HEK293 (cell line): ENCODE results near the gene PDE3B.
"Not testable (repeated sequence)": the region's sequence is repeated elsewhere in the genome, so short reads cannot be mapped to it uniquely, and the experiment has no call there.

Source experiments
- CTCF ChIA-PET: fragments of 350-600 bp; formaldehyde crosslinking; extraction: SDS; loops from one replicate; lab custom pipeline; 2021; ENCODE audit warnings: antibody characterized with exemption; lab: Yijun Ruan, JAX
- POLR2A ChIA-PET: fragments of 300-600 bp; formaldehyde crosslinking; extraction: SDS; loops from one replicate; lab custom pipeline; 2020; ENCODE audit warnings: antibody characterized with exemption, inconsistent platforms; lab: Yijun Ruan, JAX
- H3K27ac ChIP-seq: fragments of 200-500 bp; sonication (Bioruptor generic); 2 replicates; pipeline ENCODE4 v1.5.1; 2014; ENCODE audit warnings: low read depth, low read length, control low read depth, inconsistent platforms; ENCODE audit errors: extremely low read depth
- H3K36me3 ChIP-seq, 2 experiments: fragments of 200-500 bp in 1 of 2; sonication (Bioruptor generic) in 1 of 2; 1 replicate in 1 of 2; 2 replicates in 1 of 2; pipeline ENCODE4 v1.5.1; 2014 to 2017; ENCODE audit warnings: inconsistent platforms in 2 of 2, low read length in 2 of 2; ENCODE audit not compliant: control insufficient read depth in 2 of 2, insufficient read depth in 1 of 2
- H3K4me1 ChIP-seq: fragments of 200-500 bp; sonication (Bioruptor generic); 2 replicates; pipeline ENCODE4 v1.5.1; 2014; ENCODE audit warnings: mild to moderate bottlenecking, low read length, inconsistent platforms; ENCODE audit not compliant: control insufficient read depth, insufficient read depth
- H3K4me3 ChIP-seq: 2 replicates; pipeline ENCODE4 v1.5.1; 2011; ENCODE audit warnings: low read depth, mild to moderate bottlenecking, control low read depth, low read length, moderate library complexity
- H3K9me3 ChIP-seq: fragments of 200-500 bp; sonication (Bioruptor generic); 2 replicates; pipeline ENCODE4 v1.5.1; 2014; ENCODE audit warnings: low read depth, low read length, inconsistent platforms; ENCODE audit not compliant: control insufficient read depth, insufficient read depth
- GLIS2 ChIP-seq: fragments of 450-650 bp; formaldehyde crosslinking; IDR thresholded peaks from 2 replicates; pipeline ENCODE4 v1.5.1; 2016; ENCODE audit warnings: missing biosample characterization, missing genetic modification characterization
- OSR2 ChIP-seq: fragments of 450-650 bp; formaldehyde crosslinking; IDR thresholded peaks from 2 replicates; pipeline ENCODE4 v1.5.1; 2016; ENCODE audit warnings: missing biosample characterization, missing genetic modification characterization
- REPIN1 ChIP-seq: fragments of 450-650 bp; formaldehyde crosslinking; IDR thresholded peaks from 2 replicates; pipeline ENCODE4 v1.5.1; 2017; ENCODE audit warnings: missing biosample characterization, missing genetic modification characterization, low read depth
- SCRT2 ChIP-seq: fragments of 450-650 bp; formaldehyde crosslinking; IDR thresholded peaks from 2 replicates; pipeline ENCODE4 v1.5.1; 2016; ENCODE audit warnings: missing biosample characterization, missing genetic modification characterization
- SETDB1 ChIP-seq: IDR thresholded peaks from one replicate; pipeline ENCODE4 v1.6.1; 2017; ENCODE audit warnings: mild to moderate bottlenecking, low read length, moderate library complexity, mixed read lengths; ENCODE audit not compliant: insufficient read length
- SP7 ChIP-seq: fragments of 450-650 bp; formaldehyde crosslinking; IDR thresholded peaks from 2 replicates; pipeline ENCODE4 v1.5.1; 2016; ENCODE audit warnings: missing biosample characterization, missing genetic modification characterization
- ZBTB21 ChIP-seq: fragments of 450-650 bp; formaldehyde crosslinking; IDR thresholded peaks from 2 replicates; pipeline ENCODE4 v1.5.1; 2017; ENCODE audit warnings: missing biosample characterization, missing genetic modification characterization
- ZBTB7A ChIP-seq: fragments of 450-650 bp; formaldehyde crosslinking; IDR thresholded peaks from 2 replicates; pipeline ENCODE4 v1.5.1; 2016; ENCODE audit warnings: low read depth, missing biosample characterization, missing genetic modification characterization
- ZNF266 ChIP-seq: fragments of 450-650 bp; formaldehyde crosslinking; IDR thresholded peaks from 2 replicates; pipeline ENCODE4 v1.5.1; 2016; ENCODE audit warnings: missing biosample characterization, missing genetic modification characterization, low read depth
- ZNF335 ChIP-seq: fragments of 450-650 bp; formaldehyde crosslinking; conservative IDR thresholded peaks from 2 replicates; pipeline ENCODE4 v1.5.1; 2016; ENCODE audit warnings: missing biosample characterization, missing genetic modification characterization
- ZNF37A ChIP-seq: fragments of 450-650 bp; IDR thresholded peaks from 2 replicates; pipeline ENCODE4 v1.5.1; 2018; ENCODE audit warnings: missing biosample characterization, missing genetic modification characterization
- ZNF529 ChIP-seq: fragments of 450-650 bp; formaldehyde crosslinking; IDR thresholded peaks from 2 replicates; pipeline ENCODE4 v1.5.1; 2017; ENCODE audit warnings: missing genetic modification characterization, missing biosample characterization; ENCODE audit not compliant: insufficient replicate concordance
- ZNF549 ChIP-seq: fragments of 450-650 bp; IDR thresholded peaks from 2 replicates; pipeline ENCODE4 v1.5.1; 2018; ENCODE audit warnings: missing biosample characterization, missing genetic modification characterization, mild to moderate bottlenecking, inconsistent platforms, moderate library complexity
- ZNF624 ChIP-seq: fragments of 450-650 bp; formaldehyde crosslinking; IDR thresholded peaks from 2 replicates; pipeline ENCODE4 v1.5.1; 2017; ENCODE audit warnings: missing biosample characterization, missing genetic modification characterization
- ZNF660 ChIP-seq: fragments of 450-650 bp; IDR thresholded peaks from 2 replicates; pipeline ENCODE4 v1.5.1; 2018; ENCODE audit warnings: missing biosample characterization, mild to moderate bottlenecking, missing genetic modification characterization
- TF ChIP-seq, protein P1 (sequence below): fragments of 450-650 bp; formaldehyde crosslinking; IDR thresholded peaks from 2 replicates; pipeline ENCODE4 v1.5.1; 2017; ENCODE audit warnings: missing biosample characterization, missing genetic modification characterization
- TF ChIP-seq, protein P2 (sequence below): fragments of 450-650 bp; formaldehyde crosslinking; optimal IDR thresholded peaks from 2 replicates; pipeline ENCODE3; 2016; ENCODE audit warnings: missing biosample characterization, mild to moderate bottlenecking, missing genetic modification characterization
- TF ChIP-seq, protein P3 (sequence below): fragments of 450-650 bp; formaldehyde crosslinking; conservative IDR thresholded peaks from 2 replicates; pipeline ENCODE4 v1.5.1; 2016; ENCODE audit warnings: low read depth, missing biosample characterization, missing genetic modification characterization

The PDE3B gene

DNA sequence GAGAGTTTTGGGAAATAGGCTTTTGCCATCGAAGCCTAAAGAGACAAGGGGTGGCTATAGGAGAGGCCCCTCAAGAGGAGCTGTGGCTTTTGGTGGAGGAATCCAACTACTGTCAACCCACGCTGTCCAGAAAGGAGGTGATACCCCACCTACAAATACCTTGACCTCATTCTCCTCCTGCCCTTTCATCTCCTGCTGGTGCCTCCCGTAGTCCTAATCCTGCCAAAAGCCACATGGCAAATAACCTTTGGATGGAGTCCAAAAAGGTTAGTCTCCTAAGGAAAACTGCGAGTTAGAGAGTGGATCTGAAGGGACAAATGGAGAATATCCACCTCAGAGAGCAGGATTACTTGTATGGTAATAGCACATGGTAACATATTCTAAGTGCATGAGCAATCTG lies 112.7 kb downstream of the PDE3B start:
- ChIA-PET CTCF (no interaction called here), POLR2A (no interaction called here)
- Histone ChIP-seq H3K27ac (no peak overlapping the region), H3K4me1 (no peaks in the 10 kb centered on the region), H3K4me3 (no peak overlapping the region), H3K9me3 (no peaks in the 10 kb centered on the region), H3K36me3 (no peaks in the 10 kb centered on the region)
- TF ChIP-seq GLIS2 (tag by site-specific recombination) (no peak), SETDB1 (no peak), ZNF266 (no peak), ZNF37A (tag by site-specific recombination) (no peak), SP7 (no peak), ZNF624 (no peak), ZBTB7A (tag by site-specific recombination) (no peak), ZNF549 (no peak), ZNF529 (tag by site-specific recombination) (no peak), ZBTB21 (no peak), ZNF660 (tag by site-specific recombination) (no peak), ZNF335 (tag by site-specific recombination) (no peak), OSR2 (tag by site-specific recombination) (no peak), REPIN1 (no peak), SCRT2 (tag by site-specific recombination) (no peak)
- TF ChIP-seq, protein P1, sequence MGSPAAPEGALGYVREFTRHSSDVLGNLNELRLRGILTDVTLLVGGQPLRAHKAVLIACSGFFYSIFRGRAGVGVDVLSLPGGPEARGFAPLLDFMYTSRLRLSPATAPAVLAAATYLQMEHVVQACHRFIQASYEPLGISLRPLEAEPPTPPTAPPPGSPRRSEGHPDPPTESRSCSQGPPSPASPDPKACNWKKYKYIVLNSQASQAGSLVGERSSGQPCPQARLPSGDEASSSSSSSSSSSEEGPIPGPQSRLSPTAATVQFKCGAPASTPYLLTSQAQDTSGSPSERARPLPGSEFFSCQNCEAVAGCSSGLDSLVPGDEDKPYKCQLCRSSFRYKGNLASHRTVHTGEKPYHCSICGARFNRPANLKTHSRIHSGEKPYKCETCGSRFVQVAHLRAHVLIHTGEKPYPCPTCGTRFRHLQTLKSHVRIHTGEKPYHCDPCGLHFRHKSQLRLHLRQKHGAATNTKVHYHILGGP: no peak
- TF ChIP-seq, protein P2, sequence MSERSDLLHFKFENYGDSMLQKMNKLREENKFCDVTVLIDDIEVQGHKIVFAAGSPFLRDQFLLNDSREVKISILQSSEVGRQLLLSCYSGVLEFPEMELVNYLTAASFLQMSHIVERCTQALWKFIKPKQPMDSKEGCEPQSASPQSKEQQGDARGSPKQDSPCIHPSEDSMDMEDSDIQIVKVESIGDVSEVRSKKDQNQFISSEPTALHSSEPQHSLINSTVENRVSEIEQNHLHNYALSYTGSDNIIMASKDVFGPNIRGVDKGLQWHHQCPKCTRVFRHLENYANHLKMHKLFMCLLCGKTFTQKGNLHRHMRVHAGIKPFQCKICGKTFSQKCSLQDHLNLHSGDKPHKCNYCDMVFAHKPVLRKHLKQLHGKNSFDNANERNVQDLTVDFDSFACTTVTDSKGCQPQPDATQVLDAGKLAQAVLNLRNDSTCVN (tag by site-specific recombination): no peak

DNA sequence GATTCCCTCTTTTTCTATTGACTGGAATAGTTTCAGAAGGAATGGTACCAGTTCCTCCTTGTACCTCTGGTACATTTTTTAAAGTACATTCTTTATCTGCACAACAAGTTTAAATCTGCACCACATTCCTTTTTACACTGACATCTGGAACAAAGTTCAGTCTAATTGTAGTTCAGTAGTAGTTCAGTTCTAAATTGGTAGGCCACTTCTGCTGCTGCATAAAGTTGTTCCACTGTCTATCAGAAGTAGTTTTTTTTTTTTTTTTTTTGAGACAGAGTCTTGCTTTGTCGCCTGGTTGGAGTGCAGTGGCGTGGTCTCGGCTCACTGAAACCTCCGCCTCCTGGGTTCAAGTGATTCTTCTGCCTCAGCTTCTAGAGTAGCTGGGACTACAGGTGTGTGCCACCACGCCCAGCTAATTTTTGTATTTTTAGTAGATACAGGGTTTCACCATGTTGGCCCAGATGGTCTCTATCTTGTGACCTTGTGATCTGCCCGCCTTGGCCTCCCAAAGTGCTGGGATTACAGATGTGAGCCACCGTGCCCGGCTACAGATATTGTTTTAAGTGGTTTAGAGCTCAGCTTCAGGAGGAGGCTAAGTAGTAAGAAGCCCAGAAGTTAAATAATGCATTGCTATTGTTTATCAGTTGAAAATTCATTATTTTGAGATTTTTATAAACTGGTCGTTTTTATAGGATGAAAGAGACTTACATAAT lies 115.9 kb downstream of the PDE3B start:
- H3K27ac ChIP-seq, H3K36me3 ChIP-seq, H3K9me3 ChIP-seq, POLR2A ChIA-PET, H3K4me3 ChIP-seq, CTCF ChIA-PET, H3K4me1 ChIP-seq: not testable (repeated sequence)

DNA sequence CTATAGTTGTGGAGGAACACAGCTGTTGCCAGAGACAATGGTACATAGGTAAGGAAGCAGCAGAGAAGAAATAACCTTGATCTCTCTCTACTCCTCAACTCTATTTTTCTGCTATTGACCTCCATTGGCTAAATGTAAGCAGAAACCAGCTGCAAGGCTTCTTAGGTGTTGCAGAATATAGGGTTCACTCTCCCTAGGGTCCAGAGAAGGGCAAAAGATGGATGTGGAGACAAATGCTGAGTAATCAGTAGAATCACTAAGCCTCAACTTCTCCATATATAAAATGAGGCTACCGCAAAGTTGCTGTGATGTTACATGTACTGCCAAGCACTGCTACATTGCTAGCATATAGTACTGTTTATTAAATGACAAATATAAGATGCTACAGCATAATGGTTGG lies 120.6 kb downstream of the PDE3B start:
- Histone ChIP-seq H3K9me3 (no peaks in the 10 kb centered on the region), H3K4me3 (no peak overlapping the region), H3K36me3 (no peaks in the 10 kb centered on the region)
- ChIA-PET POLR2A (interaction anchor here (1.9 kb wide), 1 partner anchor 120 kb away, joined by 9 read pairs; the partner anchor contains the start of gene PDE3B), CTCF (interaction anchor here (1.1 to 1.4 kb wide), 2 partner anchors 10 to 143 kb away, joined by 3 read pairs; no protein-coding TSS in a partner anchor)
- TF ChIP-seq, protein P3, sequence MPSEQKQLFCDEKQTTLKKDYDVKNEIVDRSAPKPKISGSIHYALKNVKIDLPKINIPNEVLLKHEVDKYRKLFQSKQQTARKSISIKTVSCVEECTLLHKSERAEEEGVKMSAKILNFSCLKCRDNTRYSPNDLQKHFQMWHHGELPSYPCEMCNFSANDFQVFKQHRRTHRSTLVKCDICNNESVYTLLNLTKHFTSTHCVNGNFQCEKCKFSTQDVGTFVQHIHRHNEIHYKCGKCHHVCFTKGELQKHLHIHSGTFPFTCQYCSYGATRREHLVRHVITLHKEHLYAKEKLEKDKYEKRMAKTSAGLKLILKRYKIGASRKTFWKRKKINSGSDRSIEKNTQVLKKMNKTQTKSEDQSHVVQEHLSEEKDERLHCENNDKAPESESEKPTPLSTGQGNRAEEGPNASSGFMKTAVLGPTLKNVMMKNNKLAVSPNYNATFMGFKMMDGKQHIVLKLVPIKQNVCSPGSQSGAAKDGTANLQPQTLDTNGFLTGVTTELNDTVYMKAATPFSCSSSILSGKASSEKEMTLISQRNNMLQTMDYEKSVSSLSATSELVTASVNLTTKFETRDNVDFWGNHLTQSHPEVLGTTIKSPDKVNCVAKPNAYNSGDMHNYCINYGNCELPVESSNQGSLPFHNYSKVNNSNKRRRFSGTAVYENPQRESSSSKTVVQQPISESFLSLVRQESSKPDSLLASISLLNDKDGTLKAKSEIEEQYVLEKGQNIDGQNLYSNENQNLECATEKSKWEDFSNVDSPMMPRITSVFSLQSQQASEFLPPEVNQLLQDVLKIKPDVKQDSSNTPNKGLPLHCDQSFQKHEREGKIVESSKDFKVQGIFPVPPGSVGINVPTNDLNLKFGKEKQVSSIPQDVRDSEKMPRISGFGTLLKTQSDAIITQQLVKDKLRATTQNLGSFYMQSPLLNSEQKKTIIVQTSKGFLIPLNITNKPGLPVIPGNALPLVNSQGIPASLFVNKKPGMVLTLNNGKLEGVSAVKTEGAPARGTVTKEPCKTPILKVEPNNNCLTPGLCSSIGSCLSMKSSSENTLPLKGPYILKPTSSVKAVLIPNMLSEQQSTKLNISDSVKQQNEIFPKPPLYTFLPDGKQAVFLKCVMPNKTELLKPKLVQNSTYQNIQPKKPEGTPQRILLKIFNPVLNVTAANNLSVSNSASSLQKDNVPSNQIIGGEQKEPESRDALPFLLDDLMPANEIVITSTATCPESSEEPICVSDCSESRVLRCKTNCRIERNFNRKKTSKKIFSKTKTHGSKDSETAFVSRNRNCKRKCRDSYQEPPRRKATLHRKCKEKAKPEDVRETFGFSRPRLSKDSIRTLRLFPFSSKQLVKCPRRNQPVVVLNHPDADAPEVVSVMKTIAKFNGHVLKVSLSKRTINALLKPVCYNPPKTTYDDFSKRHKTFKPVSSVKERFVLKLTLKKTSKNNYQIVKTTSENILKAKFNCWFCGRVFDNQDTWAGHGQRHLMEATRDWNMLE (tag by site-specific recombination): no peak
- TF ChIP-seq, all 188 proteins: peak for 0
- peaks cover 13% of the 10 kb centered on the region for H3K4me1 ChIP-seq
- H3K27ac ChIP-seq: no peak overlapping the region; the same call in 1 of the 2 replicates
